G401 (cell line): ENCODE data around the gene RPA4. TPM values are rescaled to one million over a fixed set of nuclear protein-coding genes. Genes with fewer than 3 reads are reported as not detected.

ENCODE experiments used
- total RNA-seq: library from RNA; depleted of rRNA; stranded (reverse); fragments of >200 nt; shearing (Covaris generic); gene quantifications from 2 replicates; pipeline ENCODE4 v1.2.3, GENCODE V29; 2014; rRNA removed

The RPA4 gene
- total RNA-seq, 1 experiment from 2014 or later: not detected

Other genes starting within 250 kb of the RPA4 start
- gene DIAPH2, start 199.1 kb upstream of the RPA4 start, total RNA-seq: 5.4 and 9.9 TPM in 2 replicates